ENCODE results near the gene FBXO40.

GRCh38 chr3:121619691-121620090 is 26.5 kb downstream of the FBXO40 start:
- no peak for TF ChIP-seq CTCF (IDR thresholded peaks at IDR 0.05; ENCODE audit: poor library complexity)
- TF ChIP-seq EZH2phosphoT487 (IDR thresholded peaks at IDR 0.05; ENCODE audit: low read depth, severe bottlenecking, unreplicated experiment), result no peak
- no peak for TF ChIP-seq EZH2 (IDR thresholded peaks at IDR 0.05; ENCODE audit: borderline replicate concordance)

Measured in hepatocyte (in vitro differentiated cells).